Mesodermal cell (in vitro differentiated cells): Measurements from ENCODE around the gene KCTD7.
"Not testable (repeated sequence)": the region's sequence is repeated elsewhere in the genome, so short reads cannot be mapped to it uniquely, and the experiment has no call there.

Source experiments
- H3K27ac ChIP-seq: 2 replicates; pipeline ENCODE4 v1.7.0; 2013; ENCODE audit warnings: mild to moderate bottlenecking, low read depth, low read length, moderate library complexity; ENCODE audit not compliant: severe bottlenecking
- H3K36me3 ChIP-seq: 2 replicates; pipeline ENCODE4 v1.7.1; 2013; ENCODE audit warnings: mild to moderate bottlenecking, low read length, moderate library complexity; ENCODE audit not compliant: control insufficient read depth, insufficient read depth
- H3K4me1 ChIP-seq: one replicate; pipeline ENCODE4 v1.7.1; 2013; ENCODE audit warnings: mild to moderate bottlenecking, low read length; ENCODE audit not compliant: insufficient read depth, control insufficient read depth, poor library complexity, severe bottlenecking
- H3K4me3 ChIP-seq: 2 replicates; pipeline ENCODE4 v1.7.0; 2013; ENCODE audit warnings: low read length, control low read depth, mild to moderate bottlenecking; ENCODE audit not compliant: insufficient read depth, poor library complexity, severe bottlenecking; ENCODE audit errors: extremely low read depth
- H3K9me3 ChIP-seq: 2 replicates; pipeline ENCODE4 v1.7.1; 2013; ENCODE audit warnings: mild to moderate bottlenecking, low read length, moderate library complexity; ENCODE audit not compliant: control insufficient read depth
- WGBS, 2 experiments: methylation state at CpG; one replicate each; pipeline ENCODE4 v1.1.5; 2013; ENCODE audit warnings: missing lambda C conversion rate in 2 of 2; ENCODE audit not compliant: insufficient coverage in 2 of 2; 5-methylcytosine and 5-hydroxymethylcytosine counted together

KCTD7 gene

DNA sequence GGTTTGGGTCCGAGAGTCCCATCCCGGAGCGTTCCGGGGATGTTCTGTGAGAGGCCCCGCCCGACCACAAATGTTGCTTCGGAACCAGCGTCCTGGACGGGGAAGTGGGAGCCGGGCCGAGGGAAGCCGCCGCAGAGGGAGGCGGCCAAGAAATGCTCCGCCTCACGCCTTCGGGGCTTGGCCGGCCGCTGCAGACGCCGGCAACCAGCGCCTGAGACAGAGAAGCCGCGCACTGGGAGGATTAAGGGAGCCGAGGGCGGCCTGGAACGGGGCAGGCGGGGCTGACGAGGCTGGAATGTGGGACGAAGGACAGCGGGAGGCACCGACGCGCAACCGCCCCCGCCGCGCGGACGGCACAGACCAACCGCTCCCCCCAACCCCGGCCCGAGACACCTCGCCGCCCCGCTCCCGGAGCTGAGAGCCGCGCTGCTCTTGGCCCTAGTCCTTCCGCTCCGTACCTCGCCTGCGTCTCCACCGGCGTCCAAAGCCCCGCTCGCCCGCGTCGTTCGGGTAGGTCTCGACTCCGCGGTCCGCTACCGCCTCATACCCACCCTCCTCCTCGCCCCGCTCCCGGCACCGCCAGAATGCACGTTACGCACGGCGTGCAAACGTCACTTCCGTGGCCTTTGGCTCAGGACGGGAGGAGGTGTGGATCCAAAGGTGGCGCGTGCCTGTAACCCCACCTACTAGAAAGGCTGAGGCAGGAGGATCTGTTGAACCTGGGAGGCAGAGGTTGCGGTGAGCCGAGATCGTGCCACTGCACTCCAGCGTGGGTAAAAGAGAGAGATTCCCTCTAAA is 36.7 kb upstream of the KCTD7 start:
- WGBS, 2 experiments = 0% methylated on average over 32 to 57 of the region's 83 CpGs
- Histone ChIP-seq H3K27ac (peak overlapping the region; percentile 94), H3K4me1 (no peaks in the 10 kb centered on the region), H3K4me3 (peak overlapping the region; percentile 96), H3K9me3 (no peaks in the 10 kb centered on the region), H3K36me3 (peaks cover 10% of the 10 kb centered on the region)

DNA sequence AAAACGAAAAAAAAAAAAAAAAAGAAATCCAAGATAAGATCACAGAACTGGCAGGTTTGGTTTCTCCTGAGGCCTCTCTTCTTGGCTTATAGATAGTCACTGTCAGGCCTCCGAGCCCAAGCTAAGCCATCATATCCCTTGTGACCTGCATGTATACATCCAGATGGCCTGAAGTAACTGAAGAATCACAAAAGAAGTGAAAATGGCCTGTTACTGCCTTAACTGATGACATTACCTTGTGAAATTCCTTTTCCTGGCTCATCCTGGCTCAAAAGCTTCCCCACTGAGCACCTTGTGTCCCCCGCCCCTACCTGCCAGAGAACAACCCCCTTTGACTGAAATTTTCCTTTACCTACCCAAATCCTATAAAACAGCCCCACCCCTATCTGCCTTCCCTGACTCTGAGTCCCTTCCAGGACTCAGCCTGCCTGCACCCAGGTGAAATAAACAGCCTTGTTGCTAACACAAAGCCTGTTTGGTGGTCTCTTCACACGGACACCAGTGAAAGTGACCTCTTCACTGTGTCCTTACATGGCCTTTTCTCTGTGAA is 36.0 kb upstream of the KCTD7 start:
- not testable (repeated sequence) for H3K4me1 ChIP-seq, H3K36me3 ChIP-seq, H3K9me3 ChIP-seq
- 55% methylated on average over 3 of the region's 4 CpGs; no CpG with 5 or more reads in 1 of the 2 experiments for WGBS, 2 experiments
- H3K4me3 ChIP-seq = peak overlapping the region; percentile 96
- peak overlapping the region; percentile 94 for H3K27ac ChIP-seq

GRCh38 chr7:66594082-66594481 is 34.6 kb upstream of the KCTD7 start:
- H3K4me1 ChIP-seq, H3K9me3 ChIP-seq, H3K4me3 ChIP-seq, H3K27ac ChIP-seq, H3K36me3 ChIP-seq: not testable (repeated sequence)
- 85 to 98% methylated on average over 2 to 5 of the region's 8 CpGs for WGBS, 2 experiments

DNA sequence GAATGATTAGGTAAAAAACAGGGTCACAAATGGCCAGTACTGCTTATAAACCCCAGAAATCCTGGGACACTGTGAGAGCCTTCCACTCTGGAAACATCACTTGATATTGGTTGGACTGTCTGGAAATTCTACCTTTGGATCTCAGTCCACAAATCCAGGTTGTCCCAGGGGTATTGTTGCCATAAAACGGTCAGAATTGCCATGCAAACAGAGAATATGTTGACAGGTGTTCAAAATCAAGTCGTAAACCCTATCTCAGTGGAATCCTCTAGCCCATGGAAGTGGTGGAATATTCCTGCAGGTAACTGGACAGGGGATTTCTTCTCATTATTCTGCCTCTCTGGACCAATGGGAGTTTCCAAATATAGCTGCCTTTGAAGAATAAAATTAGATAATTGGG is 31.2 kb upstream of the KCTD7 start:
- no peak overlapping the region for H3K27ac ChIP-seq
- 65 to 80% methylated on average over 1 to 2 of the region's 2 CpGs for WGBS, 2 experiments
- no peaks in the 10 kb centered on the region for H3K9me3 ChIP-seq
- no peaks in the 10 kb centered on the region for H3K4me1 ChIP-seq
- no peak overlapping the region for H3K4me3 ChIP-seq
- no peaks in the 10 kb centered on the region for H3K36me3 ChIP-seq

DNA sequence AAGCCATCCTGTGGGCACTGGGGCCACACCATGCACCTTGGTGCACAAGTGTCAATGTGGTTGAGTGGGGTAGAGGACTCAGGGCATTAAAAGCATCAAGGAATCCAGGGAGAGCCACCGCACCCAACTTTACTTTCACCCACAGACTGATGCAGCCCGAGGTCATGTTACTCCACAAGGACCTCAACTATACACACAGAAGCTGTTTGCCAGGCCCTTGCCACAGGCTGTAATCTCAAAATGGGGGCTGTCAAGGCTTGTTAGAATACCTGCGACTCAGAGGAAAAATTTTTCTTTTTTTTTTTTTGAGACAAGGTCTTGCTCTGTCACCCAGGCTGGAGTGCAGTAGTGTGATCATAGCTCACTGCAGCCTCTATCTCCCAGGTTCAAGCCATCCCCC is 26.5 kb upstream of the KCTD7 start:
- no peak overlapping the region for H3K27ac ChIP-seq
- 100% methylated on average over 1 of the region's 3 CpGs; no CpG with 5 or more reads in 1 of the 2 experiments for WGBS, 2 experiments
- H3K9me3 ChIP-seq = no peaks in the 10 kb centered on the region

DNA sequence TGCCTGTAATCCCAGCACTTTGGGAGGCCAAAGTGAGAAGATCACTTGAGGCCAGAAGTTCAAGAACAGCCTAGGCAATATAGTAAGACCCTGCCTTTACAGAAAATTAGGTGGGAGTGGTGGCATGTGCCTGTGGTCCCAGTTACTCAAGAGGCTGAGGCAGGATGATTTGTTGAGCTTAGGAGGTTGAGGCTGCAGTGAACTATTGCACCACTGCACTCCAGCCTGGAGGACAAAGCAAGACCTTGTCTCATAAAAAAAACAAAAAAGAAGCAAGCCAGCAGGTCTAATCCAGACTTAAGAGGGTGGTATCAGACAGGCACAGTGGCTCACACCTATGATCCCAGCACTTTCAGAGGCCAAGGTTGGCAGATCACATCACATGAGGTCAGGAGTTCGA is 24.5 kb upstream of the KCTD7 start:
- Histone ChIP-seq H3K36me3 (no peaks in the 10 kb centered on the region), H3K4me3 (no peak overlapping the region), H3K4me1 (no peaks in the 10 kb centered on the region), H3K27ac (no peak overlapping the region), H3K9me3 (no peaks in the 10 kb centered on the region)
- 88% methylated on average over 1 of the region's 1 CpG; no CpG with 5 or more reads in 1 of the 2 experiments for WGBS, 2 experiments

More for the DNA sequence above, 26.5 kb upstream of the KCTD7 start:
- no peaks in the 10 kb centered on the region for H3K4me1 ChIP-seq
- H3K36me3 ChIP-seq = no peaks in the 10 kb centered on the region
- H3K4me3 ChIP-seq = no peak overlapping the region

DNA sequence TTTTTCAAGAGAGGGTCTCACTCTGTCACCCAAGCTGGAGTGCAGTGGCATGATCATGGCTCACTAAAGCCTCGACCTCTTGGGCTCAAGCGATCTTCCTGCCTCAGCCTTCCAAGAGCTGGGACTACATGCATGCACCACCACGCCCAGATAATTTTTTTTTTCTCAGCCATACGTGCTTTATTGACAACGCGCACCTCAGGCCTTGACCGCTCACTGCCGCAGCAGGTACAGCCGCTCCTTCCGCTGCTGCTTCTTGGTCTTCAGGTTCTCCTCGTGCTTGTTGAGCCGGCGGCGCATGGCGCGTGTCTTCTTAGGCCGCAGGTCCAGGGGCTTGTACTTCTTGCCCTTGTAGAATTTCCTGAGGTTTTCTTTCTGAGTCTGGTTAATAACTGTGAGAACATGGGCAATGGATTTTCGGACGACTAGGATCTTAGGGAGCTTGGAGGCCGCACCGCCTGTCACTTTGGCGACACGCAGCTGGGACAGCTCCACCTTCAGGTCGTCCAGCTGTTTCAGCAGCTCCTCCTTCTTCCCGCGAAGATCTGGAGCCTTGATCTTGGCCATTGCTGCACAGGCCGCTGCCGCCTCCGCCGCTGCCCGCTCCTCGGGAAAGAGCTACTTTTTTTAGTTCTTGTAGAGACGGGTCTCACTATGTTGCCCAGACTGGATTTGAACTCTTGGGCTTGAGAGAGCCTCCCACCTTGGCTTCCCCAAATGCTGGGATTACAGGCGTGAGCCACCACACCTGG is 22.0 kb upstream of the KCTD7 start:
- not testable (repeated sequence) for H3K27ac ChIP-seq, H3K4me3 ChIP-seq, H3K36me3 ChIP-seq, H3K4me1 ChIP-seq, H3K9me3 ChIP-seq
- 88 to 93% methylated on average over 33 to 34 of the region's 34 CpGs for WGBS, 2 experiments

DNA sequence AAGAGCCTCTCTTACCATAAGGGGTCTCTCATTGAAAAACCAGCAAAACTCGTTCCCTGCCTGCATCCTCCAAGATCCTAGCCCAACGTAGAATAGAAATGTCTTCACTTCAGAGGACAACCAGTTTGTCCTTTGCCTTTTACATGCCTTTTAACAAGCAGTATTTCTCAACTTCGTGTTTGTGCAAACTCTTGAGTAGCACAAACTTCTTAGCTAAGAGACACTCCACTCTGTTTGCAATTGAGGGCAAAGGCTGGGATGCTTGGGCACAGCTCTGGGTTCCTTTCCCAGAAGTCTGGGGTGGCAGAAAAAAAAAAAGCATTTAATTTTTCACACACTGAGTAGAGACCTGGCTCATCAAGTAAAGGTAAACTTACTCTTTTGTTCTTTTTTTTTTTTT is 19.5 kb upstream of the KCTD7 start:
- no peak overlapping the region for H3K27ac ChIP-seq
- no peaks in the 10 kb centered on the region for H3K4me1 ChIP-seq
- H3K4me3 ChIP-seq = no peak overlapping the region
- H3K9me3 ChIP-seq = peaks cover 5% of the 10 kb centered on the region
- no peaks in the 10 kb centered on the region for H3K36me3 ChIP-seq
- WGBS, 2 experiments = 71 to 74% methylated on average over 3 of the region's 3 CpGs

DNA sequence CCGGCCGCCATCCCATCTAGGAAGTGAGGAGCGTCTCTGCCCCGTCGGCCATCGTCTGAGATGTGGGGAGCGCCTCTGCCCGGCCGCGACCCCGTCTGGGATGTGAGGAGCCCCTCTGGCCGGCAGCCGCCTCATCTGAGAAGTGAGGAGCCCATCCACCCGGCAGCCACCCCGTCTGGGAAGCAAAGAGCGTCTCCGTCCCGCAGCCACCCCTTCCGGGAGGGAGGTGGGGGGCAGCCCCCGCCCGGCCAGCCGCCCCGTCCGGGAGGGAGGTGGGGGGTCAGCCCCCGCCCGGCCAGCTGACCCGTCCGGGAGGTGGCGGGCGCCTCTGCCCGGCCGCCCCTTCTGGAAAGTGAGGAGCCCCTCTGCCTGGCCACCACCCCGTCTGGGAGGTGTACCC is 14.1 kb upstream of the KCTD7 start:
- not testable (repeated sequence) for H3K36me3 ChIP-seq, H3K9me3 ChIP-seq, H3K4me3 ChIP-seq, H3K4me1 ChIP-seq, H3K27ac ChIP-seq
- 95 to 99% methylated on average over 18 of the region's 33 CpGs for WGBS, 2 experiments

DNA sequence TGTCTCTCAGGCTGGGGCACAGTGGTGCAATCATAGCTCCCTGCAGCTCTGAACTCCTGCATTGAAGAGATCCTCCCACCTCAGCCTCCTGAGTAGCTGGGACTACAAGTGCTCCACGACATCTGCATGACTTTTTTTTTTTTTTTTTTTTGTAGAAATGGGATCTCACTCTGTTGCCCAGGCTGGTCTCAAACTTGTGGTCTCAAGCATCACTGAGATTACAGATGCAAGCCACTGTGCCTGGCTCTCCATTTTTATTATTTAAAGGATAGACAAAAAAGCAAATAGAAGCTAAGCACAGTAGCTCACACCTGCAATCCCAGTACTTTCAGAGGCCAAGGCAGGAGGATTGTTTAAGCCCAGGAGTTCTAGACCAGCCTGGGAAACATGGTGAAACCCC is 13.0 kb upstream of the KCTD7 start:
- H3K27ac ChIP-seq = no peak overlapping the region
- no peak overlapping the region for H3K4me3 ChIP-seq
- H3K36me3 ChIP-seq = no peaks in the 10 kb centered on the region
- H3K9me3 ChIP-seq = peaks cover 5% of the 10 kb centered on the region
- WGBS, 2 experiments = no CpG with 5 or more reads among the region's 1 CpG
- H3K4me1 ChIP-seq = peaks cover 8% of the 10 kb centered on the region

DNA sequence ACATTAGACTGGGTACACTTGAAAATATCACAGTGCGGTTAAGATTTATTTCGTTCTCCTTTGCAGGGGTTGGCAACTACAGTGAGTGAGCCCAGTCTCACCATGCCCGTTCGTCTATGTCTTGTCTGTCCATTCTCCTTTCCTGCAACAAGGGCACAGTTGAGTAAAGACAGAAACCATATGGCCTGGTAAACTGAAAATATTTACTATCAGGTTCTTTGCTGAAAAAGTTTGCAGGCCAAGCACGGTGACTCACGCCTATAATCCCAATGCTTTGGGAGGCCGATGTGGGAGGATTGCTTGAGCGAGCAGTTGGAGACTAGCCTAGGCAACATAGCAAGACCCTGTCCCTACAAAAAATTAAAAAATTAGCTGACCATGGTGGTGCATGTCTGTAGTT is 11.4 kb upstream of the KCTD7 start:
- Histone ChIP-seq H3K27ac (no peak overlapping the region), H3K36me3 (no peaks in the 10 kb centered on the region), H3K4me1 (peaks cover 8% of the 10 kb centered on the region), H3K9me3 (peaks cover 5% of the 10 kb centered on the region), H3K4me3 (no peak overlapping the region)
- WGBS, 2 experiments = 93 to 96% methylated on average over 6 to 8 of the region's 8 CpGs
